ENCODE results near the gene IGSF8.

Gene IGSF8

DNA sequence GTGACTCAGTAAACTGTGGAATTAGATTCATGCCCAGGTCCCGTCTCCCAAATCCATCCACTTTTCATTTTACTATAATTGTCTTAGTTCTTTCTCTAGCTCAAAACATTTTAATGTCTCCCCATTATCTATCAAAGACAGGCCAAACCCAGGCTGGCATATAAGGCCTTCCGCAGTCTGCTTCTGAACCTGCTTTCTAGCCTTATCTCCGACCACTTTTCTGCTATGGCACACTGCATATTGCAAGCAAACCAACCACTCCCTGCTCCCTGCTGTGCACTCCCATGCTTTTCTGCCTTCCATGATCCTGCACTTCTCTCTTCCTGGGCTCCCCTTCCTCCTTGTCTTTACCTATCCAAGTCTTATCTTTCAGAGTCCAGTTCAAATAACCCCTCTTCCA, 49.3 kb downstream of the IGSF8 start:
- no peak overlapping the region for H3K27ac ChIP-seq
- no peak for TF ChIP-seq ZFX (IDR thresholded peaks at IDR 0.05)

DNA sequence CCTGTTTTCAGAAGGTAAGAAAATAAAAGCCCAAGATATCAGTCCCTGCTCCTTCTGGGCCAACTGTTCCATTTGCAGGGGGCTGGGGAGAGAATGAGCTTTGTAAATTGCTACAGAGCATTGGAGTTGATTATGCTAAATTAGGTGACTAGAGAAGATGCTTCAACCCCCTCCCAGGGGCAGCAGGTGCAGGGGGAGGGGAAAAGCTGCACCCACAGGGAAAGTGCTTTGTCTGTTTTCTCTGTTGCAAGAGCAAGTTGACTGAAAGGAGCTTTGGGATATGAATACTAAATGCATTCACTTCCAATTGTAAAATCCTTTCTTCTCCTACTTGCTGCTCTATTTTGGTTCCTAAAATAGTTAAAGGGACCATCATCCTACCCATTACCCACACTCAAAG, 50.1 kb downstream of the IGSF8 start:
- no peak overlapping the region for H3K27ac ChIP-seq
- no peak for TF ChIP-seq ZFX (IDR thresholded peaks at IDR 0.05)
- TF ChIP-seq, protein P1, sequence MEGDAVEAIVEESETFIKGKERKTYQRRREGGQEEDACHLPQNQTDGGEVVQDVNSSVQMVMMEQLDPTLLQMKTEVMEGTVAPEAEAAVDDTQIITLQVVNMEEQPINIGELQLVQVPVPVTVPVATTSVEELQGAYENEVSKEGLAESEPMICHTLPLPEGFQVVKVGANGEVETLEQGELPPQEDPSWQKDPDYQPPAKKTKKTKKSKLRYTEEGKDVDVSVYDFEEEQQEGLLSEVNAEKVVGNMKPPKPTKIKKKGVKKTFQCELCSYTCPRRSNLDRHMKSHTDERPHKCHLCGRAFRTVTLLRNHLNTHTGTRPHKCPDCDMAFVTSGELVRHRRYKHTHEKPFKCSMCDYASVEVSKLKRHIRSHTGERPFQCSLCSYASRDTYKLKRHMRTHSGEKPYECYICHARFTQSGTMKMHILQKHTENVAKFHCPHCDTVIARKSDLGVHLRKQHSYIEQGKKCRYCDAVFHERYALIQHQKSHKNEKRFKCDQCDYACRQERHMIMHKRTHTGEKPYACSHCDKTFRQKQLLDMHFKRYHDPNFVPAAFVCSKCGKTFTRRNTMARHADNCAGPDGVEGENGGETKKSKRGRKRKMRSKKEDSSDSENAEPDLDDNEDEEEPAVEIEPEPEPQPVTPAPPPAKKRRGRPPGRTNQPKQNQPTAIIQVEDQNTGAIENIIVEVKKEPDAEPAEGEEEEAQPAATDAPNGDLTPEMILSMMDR (conservative IDR thresholded peaks at IDR 0.05): no peak

DNA sequence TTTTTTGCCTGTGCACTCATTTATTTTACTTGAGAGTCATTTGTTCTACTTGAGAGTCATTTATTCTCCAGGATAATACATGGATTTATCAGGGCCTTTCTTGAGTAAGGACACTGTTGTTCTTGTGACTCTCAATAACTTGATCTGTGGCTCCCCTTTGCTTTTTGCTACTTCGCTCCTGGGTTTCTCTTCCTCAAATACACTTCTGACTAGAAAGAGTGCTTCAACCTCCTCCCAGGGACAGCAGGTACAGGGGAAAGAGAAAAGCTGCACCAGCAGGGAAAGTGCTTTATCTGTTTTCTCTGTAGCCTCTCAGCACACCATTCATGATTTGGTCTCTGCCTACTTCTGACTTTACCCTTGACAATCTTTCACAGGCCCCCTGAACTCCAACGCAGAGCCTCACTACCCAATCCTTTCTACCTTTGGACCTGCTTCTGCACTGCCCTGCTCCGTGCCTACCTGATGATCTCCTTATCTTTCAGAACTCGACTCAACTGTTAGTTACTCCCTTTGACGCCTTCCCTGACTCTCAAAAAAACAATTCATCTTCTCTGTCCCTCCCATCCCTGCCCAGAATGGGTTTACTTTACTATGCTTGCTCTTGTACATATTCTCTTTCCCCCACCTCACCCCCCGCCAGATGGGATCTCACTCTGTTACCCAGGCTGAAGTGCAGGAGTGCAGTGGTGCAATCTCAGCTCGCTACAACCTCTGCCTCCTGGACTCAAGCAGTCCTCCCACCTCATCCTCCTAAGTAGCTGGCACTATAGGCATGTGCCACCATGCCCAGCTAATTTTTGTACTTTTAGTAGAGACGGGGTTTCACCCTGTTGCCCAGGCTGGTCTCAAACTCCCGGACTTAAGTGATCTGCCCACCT, 51.1 kb downstream of the IGSF8 start:
- TF ChIP-seq, protein P1 (conservative IDR thresholded peaks at IDR 0.05): no peak
- TF ChIP-seq ZFX (IDR thresholded peaks at IDR 0.05): no peak
- H3K27ac ChIP-seq: no peak overlapping the region

DNA sequence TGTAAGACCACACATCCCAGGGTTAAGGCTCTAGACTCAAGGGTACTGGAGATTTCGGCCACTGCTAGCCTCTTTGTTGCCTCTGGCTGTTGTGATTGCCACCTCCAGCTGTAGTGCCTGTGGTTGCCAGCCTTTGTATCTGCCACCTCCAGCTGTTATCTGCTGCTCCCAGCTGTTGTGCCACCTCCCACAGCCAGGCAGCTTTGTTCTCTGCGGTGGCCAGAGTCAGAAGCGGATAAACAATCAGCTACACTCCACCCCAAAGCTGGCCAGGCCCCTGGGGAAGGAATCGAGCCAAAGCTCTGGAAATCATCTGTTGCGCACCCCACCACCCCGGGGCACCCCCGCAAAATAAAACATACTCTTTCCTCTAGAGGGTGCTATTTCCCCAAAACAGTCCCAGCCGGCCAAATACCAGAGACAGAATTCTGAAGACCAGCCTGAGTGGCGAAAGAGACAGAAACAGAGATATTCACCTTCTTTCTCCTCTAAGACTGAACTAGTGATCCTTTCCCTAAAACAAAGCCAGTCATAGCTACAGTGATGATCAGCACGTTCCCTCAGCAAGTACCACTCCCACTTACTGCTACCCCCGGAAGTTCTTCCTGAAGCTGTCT, 51.8 kb downstream of the IGSF8 start:
- H3K27ac ChIP-seq: no peak overlapping the region
- no peak for TF ChIP-seq ZFX (IDR thresholded peaks at IDR 0.05)
- TF ChIP-seq, protein P1 (conservative IDR thresholded peaks at IDR 0.05): peak; percentile 78

DNA sequence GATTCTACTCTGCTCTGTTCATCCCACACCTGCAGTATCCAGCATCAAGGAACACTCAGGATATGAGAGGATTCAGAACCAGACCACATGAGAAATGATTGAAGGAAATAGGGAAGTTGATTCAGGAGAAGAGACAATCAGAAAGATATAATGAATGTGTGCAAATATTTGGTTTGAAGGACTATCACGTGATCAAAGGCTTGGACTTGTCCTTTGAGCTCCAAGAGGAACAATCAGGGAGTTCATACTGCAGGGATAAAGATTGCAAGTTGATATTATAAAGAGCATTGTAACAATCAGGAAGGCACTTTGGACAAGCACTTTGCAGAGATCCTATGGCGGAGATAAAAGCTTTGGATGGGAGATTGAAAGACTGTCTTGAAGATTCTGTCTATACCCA, 52.8 kb downstream of the IGSF8 start:
- H3K27ac ChIP-seq: no peak overlapping the region
- no peak for TF ChIP-seq ZFX (IDR thresholded peaks at IDR 0.05)
- TF ChIP-seq, protein P1 (conservative IDR thresholded peaks at IDR 0.05): no peak

DNA sequence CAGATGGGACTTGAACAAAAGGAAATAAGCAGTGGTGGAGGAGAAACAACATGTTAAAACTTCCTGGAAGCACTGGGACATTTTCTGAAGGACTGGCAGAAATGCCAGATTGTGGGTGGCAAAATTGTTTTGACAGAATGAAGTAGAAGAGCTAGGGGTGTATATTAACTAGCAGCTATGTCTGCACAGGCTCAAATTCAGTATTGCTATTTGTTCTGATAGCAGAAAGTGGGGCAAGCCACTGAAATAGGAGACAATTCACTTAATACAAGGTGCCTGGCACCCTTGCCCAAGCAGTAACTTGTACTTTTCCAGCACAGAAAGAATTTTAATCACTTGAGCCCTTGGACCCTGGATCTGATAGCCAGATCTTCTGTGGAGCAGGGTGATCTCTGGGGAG, 54.9 kb downstream of the IGSF8 start:
- TF ChIP-seq, protein P1 (conservative IDR thresholded peaks at IDR 0.05): no peak
- TF ChIP-seq ZFX (IDR thresholded peaks at IDR 0.05): no peak
- no peak overlapping the region for H3K27ac ChIP-seq

Data from C4-2B (cell line).